NCI-H1105 treated with DMSO at 0.1 percent for 48 hours (cell line): Measurements from ENCODE around the gene CERS1.
A peak's percentile ranks its signal among the peaks of the same experiment; 100 is the strongest.
"Not testable (repeated sequence)": the region's sequence is repeated elsewhere in the genome, so short reads cannot be mapped to it uniquely, and the experiment has no call there.

Source experiments
- DNase-seq: peaks from one replicate; lab custom pipeline; 2025; lab: John Stamatoyannopoulos, UW

Gene CERS1

DNA sequence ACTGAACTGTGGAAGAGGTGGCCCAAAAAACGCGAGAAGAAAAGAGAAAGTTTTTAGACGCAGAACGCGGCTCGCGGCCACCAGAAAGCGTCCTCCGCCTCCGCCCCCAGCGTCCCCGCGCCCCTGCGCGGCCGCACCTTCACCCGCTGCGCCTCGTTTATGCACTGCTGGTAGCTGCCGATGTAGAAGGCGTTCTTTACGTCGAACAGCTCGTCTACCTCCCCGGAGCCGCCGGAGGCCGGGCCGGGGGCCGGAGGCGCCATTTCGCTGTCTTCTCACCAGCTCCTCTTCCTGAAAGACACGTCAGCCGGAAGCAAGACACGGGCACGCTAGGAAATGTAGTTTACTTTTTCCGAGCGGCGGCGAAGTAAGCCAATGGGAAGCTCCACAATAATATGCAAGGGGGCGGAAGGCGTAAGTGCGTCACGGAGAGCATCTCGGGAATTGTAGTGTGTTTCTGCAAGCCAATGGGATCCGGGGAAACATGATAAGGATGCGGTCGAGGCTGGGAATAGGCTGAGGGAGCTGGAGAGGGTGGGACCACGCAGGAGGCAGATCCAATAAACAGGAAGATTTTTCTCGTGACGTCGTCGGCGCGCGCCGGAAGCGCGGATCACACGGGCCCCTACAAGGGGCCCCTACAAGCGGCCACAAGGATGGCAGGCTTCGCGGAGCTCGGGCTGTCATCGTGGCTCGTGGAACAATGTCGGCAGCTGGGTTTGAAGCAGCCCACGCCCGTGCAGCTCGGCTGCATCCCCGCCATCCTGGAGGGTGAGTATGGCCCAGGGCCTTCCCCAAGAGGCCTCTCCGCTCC, 23.3 kb upstream of the CERS1 start, which contains the start of the genes COPE and DDX49:
TSS of gene COPE (minus strand) at position 302 of the 814 bp plus-strand sequence. CDS start at position 263, 39 bp downstream.
TSS of gene DDX49 (plus strand) at position 630 of the 814 bp plus-strand sequence. CDS start at position 657, 27 bp downstream.
- DNase-seq = peak; percentile 100

DNA sequence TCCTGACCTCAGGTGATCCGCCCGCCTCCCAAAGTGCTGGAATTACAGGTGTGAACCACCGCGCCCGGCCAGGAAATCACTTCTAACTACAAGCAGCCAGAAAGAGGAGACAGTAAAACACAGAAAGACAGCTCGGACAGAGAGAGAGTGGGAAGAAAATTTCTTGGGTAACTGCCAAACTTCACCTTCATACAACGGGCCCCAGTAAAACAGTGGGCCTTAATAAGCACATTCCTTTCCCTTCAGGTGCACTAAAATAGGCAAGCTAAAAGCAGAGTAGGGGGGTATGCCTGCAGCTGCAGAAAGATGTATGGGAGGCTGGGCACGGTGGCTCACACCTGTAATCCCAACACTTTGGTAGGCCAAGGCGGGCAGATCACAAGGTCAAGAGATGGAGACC, 21.6 kb upstream of the CERS1 start:
- DNase-seq = not testable (repeated sequence)

DNA sequence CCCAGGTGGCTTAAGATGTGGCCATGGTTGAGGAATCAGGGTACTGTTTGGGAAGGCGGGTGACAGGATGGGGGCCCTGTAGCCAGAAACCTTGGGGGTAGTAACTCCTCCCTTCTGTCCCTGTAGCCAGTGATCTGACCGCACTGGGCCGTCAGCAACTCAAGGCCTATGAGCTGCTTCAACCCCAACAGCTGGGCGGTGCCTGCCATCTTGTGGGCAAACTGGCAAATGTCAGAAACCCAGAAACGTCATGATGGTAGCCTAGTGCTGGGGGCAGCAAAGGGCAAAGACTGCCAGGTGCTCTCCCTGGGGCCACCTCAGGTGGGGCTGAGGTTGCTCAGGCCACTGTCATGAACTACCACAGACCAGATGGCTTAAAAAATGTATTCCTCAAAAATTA, 19.7 kb upstream of the CERS1 start:
- no peak for DNase-seq

DNA sequence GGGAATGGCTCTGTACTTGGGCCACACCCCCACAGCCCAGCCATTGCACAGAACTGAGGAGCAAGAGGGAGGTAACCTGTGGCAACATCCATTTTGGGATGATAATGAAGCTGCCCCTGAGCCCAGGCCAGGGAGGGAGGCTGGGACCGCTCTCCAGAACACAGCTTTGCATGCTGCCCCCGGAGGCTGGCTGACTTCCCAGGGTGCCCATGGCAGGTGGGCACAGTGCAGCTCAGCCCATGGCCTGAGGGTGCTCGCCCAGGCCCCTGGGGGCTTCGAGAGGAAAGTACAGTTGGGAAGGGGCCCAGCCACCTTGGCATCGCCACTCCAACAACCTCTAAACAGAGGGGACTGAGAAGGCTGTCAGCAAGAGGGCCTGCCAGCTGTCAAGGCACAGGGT, 17.5 kb upstream of the CERS1 start:
- DNase-seq = no peak

DNA sequence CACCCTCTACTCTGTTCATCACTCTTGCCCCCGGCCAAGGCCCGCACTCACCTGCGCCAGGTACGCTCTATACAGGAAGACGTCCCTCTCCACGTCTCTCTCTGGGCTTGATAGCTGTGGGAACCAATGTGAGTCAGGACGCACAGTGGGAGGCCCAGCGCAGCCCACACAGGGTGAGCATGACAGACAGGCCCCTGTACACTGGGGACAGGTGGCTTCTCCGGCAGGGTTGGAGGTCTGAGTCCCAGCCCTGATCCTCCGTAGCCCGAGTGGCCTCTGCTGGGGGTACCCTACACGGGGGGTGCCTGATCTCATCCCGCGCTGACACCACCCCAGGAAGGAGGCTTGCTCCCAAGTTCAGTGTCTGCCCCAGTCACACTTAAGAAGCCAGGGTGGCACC, 17.0 kb upstream of the CERS1 start:
- DNase-seq = no peak

DNA sequence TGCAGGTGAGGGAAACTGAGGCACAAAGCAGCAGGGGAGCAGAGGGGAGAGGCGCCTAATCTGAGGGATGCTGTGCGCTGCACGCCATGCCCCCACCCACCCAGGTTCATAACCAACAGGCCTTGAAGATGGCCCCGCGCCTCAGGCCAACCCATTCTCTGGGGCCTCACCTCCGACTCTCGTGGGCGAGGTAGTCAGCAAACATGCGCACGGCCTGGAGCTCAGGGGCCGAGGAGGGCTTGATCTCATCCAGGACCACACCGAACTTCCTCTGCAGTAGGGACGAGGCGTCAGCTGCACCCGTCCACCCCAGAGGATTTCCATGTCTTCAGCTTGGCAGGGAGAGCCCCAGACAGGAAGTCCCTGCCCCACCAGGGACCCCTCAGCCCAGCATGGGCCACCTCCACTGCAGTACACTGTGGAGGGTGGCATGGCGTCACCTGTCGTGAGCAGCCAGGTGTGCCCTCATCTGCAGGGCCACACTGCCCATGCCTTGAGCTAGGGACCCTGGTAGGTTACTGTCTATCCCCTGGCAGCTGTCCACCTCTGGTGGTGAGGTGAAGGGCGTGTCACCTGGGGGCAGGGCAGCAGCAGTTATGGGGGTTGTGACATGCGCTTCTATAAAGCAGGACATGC, 15.0 kb upstream of the CERS1 start:
- no peak for DNase-seq

DNA sequence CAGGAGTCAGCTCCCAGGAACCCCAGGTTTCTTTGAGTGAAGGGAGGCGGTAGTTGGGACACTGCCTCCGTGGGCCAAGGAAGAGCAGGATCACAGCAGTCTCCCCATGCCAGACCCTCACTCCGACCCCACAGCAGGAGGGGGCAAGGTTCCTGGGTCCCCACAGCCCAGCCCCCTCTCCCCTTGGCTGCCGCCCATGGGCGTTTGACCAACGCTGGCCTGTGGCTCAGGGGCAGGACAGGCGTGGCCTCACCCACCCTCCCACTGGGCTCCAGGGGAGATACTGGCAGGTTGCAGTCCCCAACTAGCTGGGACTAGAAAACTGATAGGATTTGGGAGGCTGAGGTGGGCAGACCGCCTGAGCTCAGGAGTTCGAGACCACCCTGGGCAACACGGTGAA, 14.1 kb upstream of the CERS1 start:
- no peak for DNase-seq

DNA sequence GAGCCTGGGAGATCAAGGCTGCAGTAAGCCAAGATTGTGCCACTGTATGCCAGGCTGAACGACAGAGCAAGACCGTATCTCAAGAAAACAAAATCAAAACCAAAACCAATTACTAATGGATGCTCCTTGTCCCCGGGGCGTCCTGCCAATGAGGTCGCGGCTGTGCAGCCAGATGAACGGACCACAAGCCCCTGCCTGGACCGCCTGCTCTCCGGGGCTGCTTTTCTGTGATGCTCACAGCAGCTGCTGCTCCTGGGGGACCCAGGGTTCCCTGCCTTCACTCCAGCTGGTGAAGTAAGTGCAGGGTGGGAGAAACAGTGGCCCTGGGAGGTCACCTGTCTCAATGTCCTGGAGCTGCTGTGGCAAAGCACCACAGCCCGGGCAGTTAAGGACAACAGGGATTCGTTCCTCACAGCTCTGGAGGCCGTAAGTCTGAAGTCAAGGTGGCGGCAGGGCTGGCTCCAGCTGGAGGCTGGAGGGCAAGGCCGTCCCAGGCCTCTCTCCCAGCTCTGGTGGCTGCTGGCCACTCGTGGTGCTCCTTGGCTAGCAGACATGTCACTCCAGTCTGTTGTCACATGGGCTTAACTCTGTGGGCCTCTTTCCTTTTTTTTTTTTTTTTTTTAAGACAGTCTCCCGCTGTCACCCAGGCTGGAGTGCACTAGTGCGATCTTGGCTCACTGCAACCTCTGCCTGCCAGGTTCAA, 13.1 kb upstream of the CERS1 start:
- no peak for DNase-seq

DNA sequence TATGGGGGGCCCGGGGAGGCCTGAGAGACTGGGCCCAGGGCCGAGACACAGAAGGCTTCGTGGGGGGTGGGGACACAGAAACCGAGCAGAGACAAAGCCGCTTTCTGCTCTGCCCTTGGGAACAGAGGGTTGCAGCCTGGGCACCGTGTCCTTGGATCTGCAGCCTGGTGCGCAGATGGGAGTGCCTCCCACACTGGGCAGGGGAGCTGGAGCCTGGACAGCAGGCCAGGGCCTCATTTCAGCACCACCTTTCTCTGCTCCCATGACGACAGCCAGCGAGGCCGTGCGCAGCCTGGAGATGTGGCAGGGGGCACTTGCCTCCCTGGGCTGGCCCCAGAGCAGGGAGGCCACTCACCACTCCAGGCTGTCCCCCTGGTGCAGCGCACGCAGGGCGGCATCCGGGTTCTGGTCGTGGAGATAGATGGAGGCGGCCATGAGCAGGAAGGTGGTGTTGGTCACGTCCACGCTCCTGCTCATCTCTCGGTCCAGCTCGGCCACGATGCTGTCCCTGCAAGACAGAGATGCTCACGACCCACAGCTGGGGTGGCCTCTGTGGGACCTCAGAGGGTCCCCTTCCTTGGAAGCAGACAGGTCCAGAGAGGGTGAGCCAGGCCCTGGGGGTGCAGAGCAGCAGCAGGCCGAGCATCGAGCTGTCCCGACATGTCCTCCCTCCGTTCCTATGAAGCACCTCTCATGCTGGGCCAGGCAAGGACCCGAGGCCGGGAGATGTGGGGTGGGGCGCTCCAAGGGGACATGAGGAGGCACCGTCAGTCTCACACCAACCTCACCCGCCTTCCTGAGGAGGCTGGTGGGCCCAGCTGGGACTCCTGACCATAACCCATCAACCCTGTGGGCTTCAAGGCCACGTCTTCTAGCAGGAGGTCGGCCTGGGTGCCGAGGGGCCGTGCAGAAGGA, 10.9 kb upstream of the CERS1 start:
- no peak for DNase-seq

DNA sequence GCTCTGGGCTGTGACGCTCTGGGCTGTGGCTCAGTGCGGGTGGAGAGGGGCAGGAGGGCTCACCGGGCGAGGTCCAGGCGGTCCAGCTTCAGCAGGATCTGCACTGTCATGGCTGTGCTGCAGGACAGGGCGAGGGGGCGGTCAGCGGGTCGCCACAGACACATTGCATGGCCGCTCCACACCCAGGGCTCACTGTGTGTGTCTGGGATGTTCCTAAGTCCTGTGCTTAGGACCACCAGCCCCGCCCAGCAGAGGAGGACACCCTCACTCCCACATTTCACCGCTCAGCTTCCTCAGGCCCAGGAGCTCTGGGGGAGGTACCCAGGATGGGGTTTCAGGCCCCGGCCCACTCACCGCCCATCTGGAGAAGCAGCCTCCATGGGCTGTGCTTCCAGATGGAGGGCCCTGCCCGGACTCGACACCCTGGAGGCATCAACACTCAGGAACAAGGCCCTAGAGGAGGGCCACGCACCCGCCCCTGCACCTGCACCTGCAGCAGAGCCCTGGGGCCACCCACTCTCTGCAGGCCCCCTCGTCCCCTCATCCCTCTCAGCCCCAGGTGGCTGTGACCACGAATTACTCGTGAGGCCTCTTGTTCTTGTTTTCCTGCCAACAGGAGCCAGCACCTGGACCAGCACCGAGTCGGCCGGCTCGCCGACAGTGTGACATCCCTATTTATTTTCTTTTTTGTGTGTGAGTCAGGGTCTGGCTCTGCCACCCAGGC, 9.7 kb upstream of the CERS1 start:
- DNase-seq = no peak

DNA sequence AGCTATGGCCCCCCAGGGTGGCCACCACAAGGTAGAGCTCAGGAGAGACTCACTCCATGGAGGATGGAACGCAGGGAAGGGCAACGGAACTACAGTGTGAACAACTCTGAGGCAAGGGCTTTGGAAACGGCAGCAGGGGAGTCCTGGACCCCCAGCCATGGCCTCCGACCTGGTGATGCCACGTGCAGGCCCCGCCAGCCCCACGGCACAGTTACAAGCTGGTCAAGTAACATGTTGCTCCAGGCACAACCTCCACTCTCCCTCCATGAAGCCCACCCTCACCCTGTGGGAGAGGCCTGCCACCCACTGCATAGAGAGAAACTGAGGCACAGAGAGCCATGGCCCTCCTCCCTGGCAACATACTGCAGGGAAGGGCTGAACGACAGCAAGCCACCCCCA, 9.1 kb upstream of the CERS1 start:
- no peak for DNase-seq

DNA sequence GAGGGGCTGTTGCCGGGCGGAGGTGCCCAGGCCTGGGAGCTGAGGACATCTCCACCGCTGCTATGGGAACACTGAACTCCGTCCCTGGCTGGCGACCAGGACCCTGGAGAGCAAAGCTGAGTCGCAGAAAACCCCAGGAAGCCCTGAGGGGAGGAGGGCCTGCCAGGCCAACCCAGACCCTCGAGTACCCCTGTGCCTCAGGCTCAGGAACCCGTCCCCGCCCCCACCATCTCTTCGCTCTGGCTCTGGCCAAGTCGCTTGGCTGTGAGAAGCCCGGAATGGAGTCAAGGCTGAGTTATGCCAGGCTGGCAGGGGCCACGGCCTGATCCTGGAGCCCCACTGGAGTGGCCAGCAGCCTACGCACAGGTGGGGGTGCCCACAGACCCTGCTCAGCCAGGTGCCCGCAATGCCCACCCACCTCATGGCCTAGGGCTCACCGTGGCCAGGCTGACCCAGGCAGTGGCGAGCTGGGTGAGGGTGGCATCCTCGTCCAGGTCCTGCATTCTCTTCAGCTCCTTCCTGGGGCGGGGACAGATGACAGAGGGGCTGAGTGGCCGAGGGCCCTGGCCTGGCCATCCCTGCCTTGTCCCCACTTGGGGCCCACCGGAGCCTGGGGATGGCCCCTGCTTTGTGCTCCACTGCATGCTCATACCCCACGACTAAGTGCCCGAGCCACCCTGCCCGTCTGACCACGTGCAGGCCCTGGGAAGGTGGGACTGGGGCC, 8.5 kb upstream of the CERS1 start:
- no peak for DNase-seq

DNA sequence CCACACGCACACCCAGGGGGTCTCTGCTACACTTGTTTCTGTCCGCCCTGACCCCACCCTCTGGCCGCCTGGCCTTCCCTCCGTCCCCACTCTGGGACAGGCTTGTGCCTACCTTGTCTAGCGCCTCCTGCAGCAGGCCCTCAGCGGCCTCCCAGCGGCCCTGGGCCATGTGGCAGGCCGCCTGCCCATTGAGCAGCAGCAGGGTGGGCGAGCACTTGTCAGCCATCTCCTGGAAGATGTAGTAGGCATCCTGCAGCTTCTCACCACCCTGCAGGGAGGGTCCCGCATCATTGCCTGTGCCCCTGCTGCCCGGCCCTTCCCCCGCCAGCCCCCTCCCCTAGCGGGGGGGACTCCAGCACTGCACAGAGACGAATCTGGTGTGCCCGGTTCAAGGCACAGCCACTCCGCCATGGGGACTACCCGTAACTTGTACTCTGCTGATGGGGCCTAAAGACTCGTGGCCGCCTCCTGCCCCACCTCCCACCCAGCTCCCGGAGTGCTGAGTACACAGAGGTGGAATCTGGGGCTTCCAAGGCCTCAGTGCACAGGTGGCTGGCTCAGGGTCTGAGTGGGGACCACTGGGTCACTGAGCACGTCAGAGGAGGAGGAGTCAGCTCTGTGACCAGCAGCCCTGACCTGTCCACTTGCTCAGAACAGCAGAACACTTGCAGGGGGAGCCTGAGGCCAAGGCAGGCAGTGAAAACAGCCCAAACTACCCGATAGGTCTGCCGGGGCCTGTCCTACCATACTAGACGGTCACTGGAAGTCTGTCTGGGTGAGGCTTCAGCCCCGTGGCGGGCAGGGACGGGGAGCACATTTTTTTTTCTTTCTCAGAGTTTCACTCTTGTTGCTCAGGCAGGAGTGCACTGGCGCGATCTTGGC, 7.4 kb upstream of the CERS1 start:
- DNase-seq = no peak

DNA sequence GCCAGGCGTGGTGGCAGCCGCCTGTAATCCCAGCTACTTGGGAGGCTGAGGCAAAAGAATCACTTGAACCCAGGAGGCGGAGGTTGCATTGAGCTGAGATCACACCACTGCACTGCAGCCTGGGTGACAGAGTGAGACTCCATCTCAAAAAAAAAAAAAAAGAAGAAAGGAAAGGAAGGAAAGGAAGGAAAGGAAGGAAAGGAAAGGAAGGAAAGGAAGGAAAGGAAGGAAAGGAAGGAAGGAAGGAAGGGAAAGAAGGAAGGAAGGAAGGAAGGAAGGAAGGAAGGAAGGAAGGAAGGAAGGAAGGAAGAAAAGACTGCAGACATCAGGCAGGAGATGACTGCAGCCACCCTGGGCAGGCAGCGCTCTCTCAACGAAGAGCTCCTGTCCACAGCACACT, 6.6 kb upstream of the CERS1 start:
- DNase-seq = not testable (repeated sequence)

DNA sequence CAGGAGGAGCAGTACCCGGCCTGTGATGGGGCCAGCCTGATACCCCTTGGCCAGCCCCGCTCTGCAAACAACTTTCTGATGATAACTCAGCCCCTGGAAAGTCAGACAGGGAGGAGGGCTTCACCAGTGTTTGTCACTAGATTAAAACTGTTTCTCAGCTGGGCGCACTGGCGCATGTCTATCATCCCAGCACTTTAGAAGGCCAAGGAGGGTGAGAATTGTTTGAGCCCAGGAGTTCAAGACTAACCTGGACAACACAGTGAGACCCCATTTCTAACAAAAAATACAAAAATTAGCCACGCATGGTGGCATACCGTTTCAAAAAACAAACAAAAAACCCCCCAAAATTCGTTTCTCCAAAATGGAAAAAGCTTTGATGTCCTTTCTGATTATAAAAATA, 5.5 kb upstream of the CERS1 start:
- DNase-seq = no peak

DNA sequence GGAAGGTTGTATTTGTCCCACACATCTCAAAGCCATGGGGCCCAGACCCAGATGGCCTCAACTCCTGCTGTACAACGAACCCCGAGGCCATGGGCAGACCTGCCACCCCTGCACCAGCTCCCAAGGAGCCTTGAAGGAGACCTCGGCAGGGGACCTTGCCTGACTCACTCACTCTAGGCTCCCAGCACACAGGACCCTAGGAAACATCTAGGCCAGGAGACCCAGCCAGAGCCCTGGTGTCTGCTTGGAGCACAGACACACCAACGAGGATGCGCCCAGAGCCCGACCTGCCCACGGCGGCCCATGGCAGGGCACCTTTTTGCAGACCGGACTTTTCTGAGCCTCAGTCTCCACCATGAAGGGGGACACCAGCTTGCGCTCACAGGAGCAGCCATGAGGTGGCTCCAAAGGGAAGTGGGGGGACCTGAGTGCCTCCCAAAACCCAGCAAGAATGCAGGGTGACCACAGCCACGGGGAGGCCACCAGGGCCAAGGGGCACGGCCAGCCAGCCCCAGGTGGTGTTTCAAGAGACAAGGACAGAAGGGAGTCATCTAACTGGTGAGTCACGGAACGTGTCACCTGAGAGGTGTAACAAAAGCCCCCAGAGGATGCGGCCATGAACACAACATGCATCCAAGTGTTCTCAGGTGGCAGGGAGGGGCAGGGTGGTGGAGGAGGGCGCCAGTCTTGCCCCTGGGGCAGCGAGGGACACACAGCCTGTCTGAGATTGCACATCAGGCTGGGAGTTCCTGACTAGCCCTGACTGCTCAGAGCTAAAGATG, 4.9 kb upstream of the CERS1 start:
- DNase-seq = no peak

DNA sequence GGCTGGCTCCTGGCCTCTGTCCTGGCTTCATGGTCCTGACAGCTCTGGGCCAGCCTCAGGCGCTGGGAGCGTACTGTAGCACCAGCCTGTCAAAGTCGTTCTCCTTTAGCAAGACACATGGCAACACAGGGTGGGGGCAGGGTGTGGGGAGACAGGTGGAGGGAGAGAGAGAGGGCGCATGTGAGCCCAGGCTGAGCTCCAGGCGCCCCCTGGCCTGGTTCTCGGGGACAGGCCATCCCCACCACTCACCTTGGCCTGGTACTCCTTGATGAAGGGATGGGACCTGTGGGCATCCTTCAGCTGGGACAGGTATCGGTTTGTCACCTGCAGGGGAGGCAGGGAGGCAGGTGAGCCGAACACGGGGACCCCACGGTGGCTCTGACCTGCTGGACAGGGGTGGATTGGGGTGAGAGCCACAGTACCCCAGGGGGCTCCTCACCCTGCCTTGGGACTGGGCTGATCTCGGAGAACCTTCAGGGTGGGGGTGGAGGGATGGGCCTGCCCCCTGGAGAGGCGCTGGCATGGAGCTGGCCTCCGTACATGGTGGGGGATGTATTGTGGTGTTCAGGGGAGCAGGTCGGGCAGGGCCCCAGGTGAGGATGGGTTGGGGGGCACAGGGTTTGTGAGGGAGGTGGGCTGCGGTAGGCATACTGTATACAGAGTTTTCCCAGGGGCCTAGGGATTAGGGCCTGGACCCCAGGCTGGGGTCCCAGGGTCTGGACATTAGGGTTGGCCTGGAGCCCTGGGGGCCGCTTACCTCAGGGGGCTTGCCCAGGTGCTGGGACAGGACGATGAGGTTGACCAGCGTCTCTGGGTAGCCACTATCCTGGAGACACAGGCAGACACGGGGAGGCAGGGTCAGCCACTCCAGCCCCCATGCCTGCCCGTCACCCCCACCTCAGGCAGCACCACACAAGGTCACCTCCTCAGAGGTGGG, 3.9 kb upstream of the CERS1 start:
- no peak for DNase-seq
